ENCODE data around the gene TIAM1.

Gene TIAM1

GRCh38 chr21:31343680-31344480, at the start of gene TIAM1:
TSS of gene TIAM1 (minus strand) at chr21:31344261. CDS start at chr21:31266972, 77,289 bp downstream.
- no peak within 1 kb of the TSS for H3K27ac ChIP-seq
- no peak for TF ChIP-seq CTCF (conservative IDR thresholded peaks at IDR 0.05)
- TF ChIP-seq ZFX (IDR thresholded peaks at IDR 0.05): no peak

GRCh38 chr21:31387560-31388186, 43.6 kb upstream of the TIAM1 start:
- TF ChIP-seq CTCF (conservative IDR thresholded peaks at IDR 0.05) (no peak), ZFX (IDR thresholded peaks at IDR 0.05) (no peak)
- no peak overlapping the region for H3K27ac ChIP-seq

- no peak for TF ChIP-seq ZFX (IDR thresholded peaks at IDR 0.05)
- no peak overlapping the region for H3K27ac ChIP-seq
Observed at GRCh38 chr21:31386006-31386405, 41.9 kb upstream of the TIAM1 start.

- TF ChIP-seq CTCF (conservative IDR thresholded peaks at IDR 0.05) (no peak), ZFX (IDR thresholded peaks at IDR 0.05) (no peak)
Observed at GRCh38 chr21:31383770-31384169, 39.7 kb upstream of the TIAM1 start.

GRCh38 chr21:31382060-31382459, 38.0 kb upstream of the TIAM1 start:
- no peak overlapping the region for H3K27ac ChIP-seq
- TF ChIP-seq CTCF (conservative IDR thresholded peaks at IDR 0.05): no peak
- TF ChIP-seq ZFX (IDR thresholded peaks at IDR 0.05): no peak

More at GRCh38 chr21:31383770-31384169, 39.7 kb upstream of the TIAM1 start:
- H3K27ac ChIP-seq: no peak overlapping the region

GRCh38 chr21:31376301-31376700, 32.2 kb upstream of the TIAM1 start:
- TF ChIP-seq ZFX (IDR thresholded peaks at IDR 0.05) (no peak), CTCF (conservative IDR thresholded peaks at IDR 0.05) (no peak)
- H3K27ac ChIP-seq: no peak overlapping the region

GRCh38 chr21:31374395-31374794, 30.3 kb upstream of the TIAM1 start:
- no peak for TF ChIP-seq ZFX (IDR thresholded peaks at IDR 0.05)
- H3K27ac ChIP-seq: no peak overlapping the region

GRCh38 chr21:31372471-31372765, 28.4 kb upstream of the TIAM1 start:
- TF ChIP-seq ZFX (IDR thresholded peaks at IDR 0.05) (no peak), CTCF (conservative IDR thresholded peaks at IDR 0.05) (no peak)
- H3K27ac ChIP-seq: no peak overlapping the region
